Stomach (tissue), 19 donors: ENCODE results near the gene EHD2. TPM values are rescaled to one million over a fixed set of nuclear protein-coding genes. Genes with fewer than 3 reads are reported as not detected.
"Not testable (repeated sequence)": the region's sequence is repeated elsewhere in the genome, so short reads cannot be mapped to it uniquely, and the experiment has no call there.

ENCODE experiments used
- DNase-seq, 2 donors: peaks; one replicate each; pipeline versions ENCODE4 v3.0.0 to v3.0.0-alpha.2; 2013 to 2019
- H3K27ac ChIP-seq, 5 donors: fragments of 200-600 bp in 4 of 5; sonication (generic) in 4 of 5; one replicate each; pipeline ENCODE4 v1.5.1; 2013 to 2019; ENCODE audit warnings: mild to moderate bottlenecking in 1 of 5, moderate library complexity in 1 of 5
- H3K27me3 ChIP-seq, 3 donors: fragments of 200-600 bp; sonication (generic); one replicate each; pipeline ENCODE4 v1.5.1; 2017 to 2019; ENCODE audit warnings: mixed run types in 1 of 3
- H3K36me3 ChIP-seq, 4 donors: fragments of 200-600 bp; sonication (generic); 1 replicate in 3 of 4; 2 replicates in 1 of 4; pipeline ENCODE4 v1.5.1; 2016 to 2019
- H3K4me1 ChIP-seq, 4 donors: fragments of 200-600 bp; sonication (generic); one replicate each; pipeline ENCODE4 v1.5.1; 2016 to 2019
- H3K4me3 ChIP-seq, 4 donors: fragments of 200-600 bp; sonication (generic) in 3 of 4; one replicate each; pipeline ENCODE4 v1.5.1; 2016 to 2019; ENCODE audit warnings: mild to moderate bottlenecking in 1 of 4
- H3K9me3 ChIP-seq, 4 donors: fragments of 200-600 bp; sonication (generic); one replicate each; pipeline ENCODE4 v1.5.1; 2016 to 2019
- EP300 ChIP-seq: sonication (generic); formaldehyde crosslinking; IDR thresholded peaks from one replicate; pipeline ENCODE4 v1.6.1; 2017; ENCODE audit warnings: antibody characterized with exemption
- POLR2A ChIP-seq, 4 donors: fragments of 450-650 bp; IDR thresholded peaks; one replicate each; pipeline ENCODE4 v1.6.1; 2016; ENCODE audit warnings: antibody characterized with exemption in 4 of 4, control low read depth in 2 of 4, mild to moderate bottlenecking in 1 of 4, moderate library complexity in 1 of 4
- POLR2AphosphoS5 ChIP-seq, 3 donors: sonication (generic); formaldehyde crosslinking; IDR thresholded peaks; one replicate each; pipeline ENCODE4 v1.6.1; 2016; ENCODE audit warnings: antibody characterized with exemption in 3 of 3
- WGBS, 5 donors: extraction: QIAGEN DNeasy Blood & Tissue Kit in 3 of 5; methylation state at CpG; one replicate each; pipeline versions ENCODE4 v1.1.5 to v1.1.7; 2013 to 2018; 5-methylcytosine and 5-hydroxymethylcytosine counted together
- intact Hi-C: fragments of 100-400 bp; cut with DNase I; formaldehyde crosslinking; loops from one replicate; pipeline ENCODE4 v1.15.1; 2023; ENCODE audit warnings: low total_unique reads
- long read RNA-seq, 10 donors: transcript quantifications; one replicate each; lab custom pipeline, GENCODE V29; 2026
- polyA plus RNA-seq, 3 donors: library from polyadenylated mRNA; stranded (reverse); fragments of 200-250 nt; gene quantifications; one replicate each; pipeline ENCODE4 v1.2.3, GENCODE V29; 2013
- total RNA-seq, 5 donors: library from RNA; depleted of rRNA; stranded (reverse); fragments of >200 nt; gene quantifications; one replicate each; pipeline versions ENCODE4 v1.1.0 to v1.2.3, GENCODE V29; 2014 to 2016
- TF ChIP-seq, protein P1 (sequence below), 7 experiments: fragments of 450-650 bp in 4 of 7; fragments of 200-600 bp in 3 of 7; sonication (generic) in 3 of 7; IDR thresholded peaks; one replicate each; pipeline ENCODE4 v1.5.1; 2016 to 2019; ENCODE audit warnings: antibody characterized with exemption in 7 of 7, control low read depth in 2 of 7, mild to moderate bottlenecking in 1 of 7
- donor health status: healthy with polysubstance abuse.
- donor health status: Bipolar disorder and iron deficiency.
- donor health status: healthy.

The EHD2 gene, protein sequence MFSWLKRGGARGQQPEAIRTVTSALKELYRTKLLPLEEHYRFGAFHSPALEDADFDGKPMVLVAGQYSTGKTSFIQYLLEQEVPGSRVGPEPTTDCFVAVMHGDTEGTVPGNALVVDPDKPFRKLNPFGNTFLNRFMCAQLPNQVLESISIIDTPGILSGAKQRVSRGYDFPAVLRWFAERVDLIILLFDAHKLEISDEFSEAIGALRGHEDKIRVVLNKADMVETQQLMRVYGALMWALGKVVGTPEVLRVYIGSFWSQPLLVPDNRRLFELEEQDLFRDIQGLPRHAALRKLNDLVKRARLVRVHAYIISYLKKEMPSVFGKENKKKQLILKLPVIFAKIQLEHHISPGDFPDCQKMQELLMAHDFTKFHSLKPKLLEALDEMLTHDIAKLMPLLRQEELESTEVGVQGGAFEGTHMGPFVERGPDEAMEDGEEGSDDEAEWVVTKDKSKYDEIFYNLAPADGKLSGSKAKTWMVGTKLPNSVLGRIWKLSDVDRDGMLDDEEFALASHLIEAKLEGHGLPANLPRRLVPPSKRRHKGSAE
- 100 to 1,000 TPM in 1 of 5 donors, 10 to 100 TPM in 4; 24.5 to 334 (median 36.2) TPM for total RNA-seq
- polyA plus RNA-seq: 10 to 100 TPM; 38.6 to 45.1 (median 39.9) TPM
- long read RNA-seq, donor 1, transcript EHD2-201 (6 exons, 3,585 nt): major isoform, 13 of 101 reads
- long read RNA-seq, donor 1, partial matches to known transcripts: 87 of 101 reads
- long read RNA-seq, donor 1, other reads (novel, unspliced or antisense): 0 of 101 reads
- long read RNA-seq, donor 2, transcript EHD2-201 (6 exons, 3,585 nt): major isoform, 22 of 23 reads
- long read RNA-seq, donor 2, partial matches to known transcripts: 0 of 23 reads
- long read RNA-seq, donor 2, other reads (novel, unspliced or antisense): 0 of 23 reads
- long read RNA-seq, donor 3, transcript EHD2-201 (6 exons, 3,585 nt): major isoform, 7 of 7 reads
- long read RNA-seq, donor 3, partial matches to known transcripts: 0 of 7 reads
- long read RNA-seq, donor 3, other reads (novel, unspliced or antisense): 0 of 7 reads
- long read RNA-seq, donor 4: 0 reads
- long read RNA-seq, donor 5, transcript EHD2-201 (6 exons, 3,585 nt): major isoform, 21 of 33 reads
- long read RNA-seq, donor 5, partial matches to known transcripts: 12 of 33 reads
- long read RNA-seq, donor 5, other reads (novel, unspliced or antisense): 0 of 33 reads
- long read RNA-seq, donor 6, transcript EHD2-201 (6 exons, 3,585 nt): major isoform, 23 of 83 reads
- long read RNA-seq, donor 6, partial matches to known transcripts: 59 of 83 reads
- long read RNA-seq, donor 6, other reads (novel, unspliced or antisense): 0 of 83 reads
- long read RNA-seq, donor 7, transcript EHD2-201 (6 exons, 3,585 nt): major isoform, 24 of 31 reads
- long read RNA-seq, donor 7, partial matches to known transcripts: 7 of 31 reads
- long read RNA-seq, donor 7, other reads (novel, unspliced or antisense): 0 of 31 reads
- long read RNA-seq, donor 8, transcript EHD2-201 (6 exons, 3,585 nt): major isoform, 6 of 21 reads
- long read RNA-seq, donor 8, partial matches to known transcripts: 15 of 21 reads
- long read RNA-seq, donor 8, other reads (novel, unspliced or antisense): 0 of 21 reads
- long read RNA-seq, donor 9, transcript EHD2-201 (6 exons, 3,585 nt): major isoform, 6 of 6 reads
- long read RNA-seq, donor 9, partial matches to known transcripts: 0 of 6 reads
- long read RNA-seq, donor 9, other reads (novel, unspliced or antisense): 0 of 6 reads
- long read RNA-seq, donor 10, partial matches to known transcripts: 0 of 1 reads
- long read RNA-seq, donor 10, other reads (novel, unspliced or antisense): 0 of 1 reads

DNA sequence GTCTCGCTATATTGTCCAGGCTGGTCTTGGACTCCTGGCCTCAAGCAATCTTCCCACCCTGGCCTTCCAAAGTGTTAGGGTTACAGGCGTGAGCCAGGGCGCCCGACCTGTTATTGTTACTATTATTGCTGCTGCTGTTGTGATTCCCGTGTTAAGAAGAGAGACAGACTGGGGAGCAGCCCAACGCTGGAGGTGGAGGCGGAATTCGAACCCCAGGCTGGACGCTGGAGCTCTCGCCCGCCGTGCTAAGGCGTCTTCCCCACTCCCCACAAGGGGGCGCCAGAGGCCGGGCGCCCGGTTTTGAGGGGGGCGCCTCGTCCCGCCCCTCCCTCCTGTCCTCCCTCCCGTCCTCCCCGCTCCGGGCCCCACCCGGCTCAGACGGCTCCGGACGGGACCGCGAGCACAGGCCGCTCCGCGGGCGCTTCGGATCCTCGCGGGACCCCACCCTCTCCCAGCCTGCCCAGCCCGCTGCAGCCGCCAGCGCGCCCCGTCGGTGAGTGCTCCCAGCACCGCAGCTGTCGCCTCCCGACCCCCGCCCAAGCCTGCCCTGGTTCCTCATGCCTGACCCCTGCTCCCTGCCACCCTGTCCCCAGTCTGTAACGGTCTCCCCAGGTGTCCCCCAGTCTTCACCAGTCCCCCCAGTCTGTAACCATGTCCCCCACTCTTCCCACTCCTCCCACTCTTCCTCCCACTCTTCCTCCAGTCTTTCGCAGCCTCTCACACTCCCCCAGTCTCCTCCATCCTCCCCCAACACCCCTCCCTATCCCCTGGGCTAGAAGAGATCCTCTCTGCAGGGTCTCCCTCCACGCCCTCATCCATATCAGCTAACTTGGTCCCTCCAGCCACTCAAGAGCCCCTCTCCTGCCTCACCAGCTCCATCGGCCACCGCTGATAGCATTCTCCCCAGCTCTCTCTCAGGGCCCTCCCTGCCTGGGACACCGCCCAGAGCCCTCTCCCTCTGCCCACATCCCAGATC lies at the start of gene EHD2:
EHD2 (plus strand) TSS at position 377 of the 976 bp plus-strand sequence. CDS start 3,191 bp downstream, outside the sequence.
- peaks cover 9 to 16% (median 12%) of the 10 kb centered on the region in 4 donors for H3K36me3 ChIP-seq
- peak within 1 kb of the TSS; percentile 56 to 68 (median 61) for H3K4me3 ChIP-seq
- TF ChIP-seq, protein P1, sequence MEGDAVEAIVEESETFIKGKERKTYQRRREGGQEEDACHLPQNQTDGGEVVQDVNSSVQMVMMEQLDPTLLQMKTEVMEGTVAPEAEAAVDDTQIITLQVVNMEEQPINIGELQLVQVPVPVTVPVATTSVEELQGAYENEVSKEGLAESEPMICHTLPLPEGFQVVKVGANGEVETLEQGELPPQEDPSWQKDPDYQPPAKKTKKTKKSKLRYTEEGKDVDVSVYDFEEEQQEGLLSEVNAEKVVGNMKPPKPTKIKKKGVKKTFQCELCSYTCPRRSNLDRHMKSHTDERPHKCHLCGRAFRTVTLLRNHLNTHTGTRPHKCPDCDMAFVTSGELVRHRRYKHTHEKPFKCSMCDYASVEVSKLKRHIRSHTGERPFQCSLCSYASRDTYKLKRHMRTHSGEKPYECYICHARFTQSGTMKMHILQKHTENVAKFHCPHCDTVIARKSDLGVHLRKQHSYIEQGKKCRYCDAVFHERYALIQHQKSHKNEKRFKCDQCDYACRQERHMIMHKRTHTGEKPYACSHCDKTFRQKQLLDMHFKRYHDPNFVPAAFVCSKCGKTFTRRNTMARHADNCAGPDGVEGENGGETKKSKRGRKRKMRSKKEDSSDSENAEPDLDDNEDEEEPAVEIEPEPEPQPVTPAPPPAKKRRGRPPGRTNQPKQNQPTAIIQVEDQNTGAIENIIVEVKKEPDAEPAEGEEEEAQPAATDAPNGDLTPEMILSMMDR (IDR thresholded peaks at IDR 0.05): peak in 6 of 7 experiments; percentile 26 to 98 (median 86)
- peak; percentile 77 to 86 (median 78) for TF ChIP-seq POLR2AphosphoS5 (IDR thresholded peaks at IDR 0.05)
- TF ChIP-seq POLR2A (IDR thresholded peaks at IDR 0.05): no peak
- TF ChIP-seq EP300: no peak
- H3K4me1 ChIP-seq: peaks cover 18 to 54% (median 34%) of the 10 kb centered on the region in 4 donors
- WGBS, 5 donors: 6 to 11% (median 8%) methylated on average over 45 to 52 of the region's 52 CpGs
- peak within 1 kb of the TSS; percentile 78 to 91 (median 90) for H3K27ac ChIP-seq
- intact Hi-C loops: no loop called here
- H3K9me3 ChIP-seq: no peaks in the 10 kb centered on the region
- peak; percentile 59 to 88 for DNase-seq
- H3K27me3 ChIP-seq: peaks cover 0 to 28% (median 6%) of the 10 kb centered on the region in 3 donors

DNA sequence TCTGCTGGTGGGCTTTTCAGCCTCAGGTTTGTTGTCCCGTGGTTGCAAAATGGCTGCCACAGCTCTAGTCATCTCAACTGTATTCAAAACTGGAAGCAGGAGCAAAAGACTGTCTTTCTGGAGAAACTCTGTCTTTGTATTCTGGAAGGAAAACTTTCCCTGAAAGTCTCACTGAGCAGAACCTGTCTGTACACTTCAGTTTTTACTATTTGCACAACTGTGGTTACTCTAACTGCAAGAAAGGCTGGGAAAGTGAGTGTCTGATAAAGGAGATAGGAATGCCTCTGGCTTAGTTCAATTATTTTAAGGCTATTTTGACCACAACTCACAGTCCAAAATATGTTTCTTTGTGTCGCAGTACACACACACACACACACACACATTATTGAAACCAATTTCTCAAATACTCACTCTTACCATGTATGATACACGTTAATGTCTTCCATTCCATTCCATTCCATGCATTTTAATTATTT lies 49.7 kb upstream of the EHD2 start:
- DNase-seq: peak in 1 of 2 donors; percentile 62
- peaks cover 63 to 96% (median 90%) of the 10 kb centered on the region in 4 donors for H3K4me1 ChIP-seq
- 17 to 58% (median 30%) methylated on average over 3 of the region's 3 CpGs for WGBS, 5 donors
- H3K27ac ChIP-seq: peak overlapping the region; percentile 84 to 98 (median 95)
- intact Hi-C loops: no loop called here
- no peaks in the 10 kb centered on the region for H3K36me3 ChIP-seq
- no peaks in the 10 kb centered on the region for H3K27me3 ChIP-seq
- peak overlapping the region in 1 of 4 donors; percentile 16 for H3K4me3 ChIP-seq
- TF ChIP-seq POLR2AphosphoS5 (IDR thresholded peaks at IDR 0.05): no peak
- no peaks in the 10 kb centered on the region for H3K9me3 ChIP-seq

DNA sequence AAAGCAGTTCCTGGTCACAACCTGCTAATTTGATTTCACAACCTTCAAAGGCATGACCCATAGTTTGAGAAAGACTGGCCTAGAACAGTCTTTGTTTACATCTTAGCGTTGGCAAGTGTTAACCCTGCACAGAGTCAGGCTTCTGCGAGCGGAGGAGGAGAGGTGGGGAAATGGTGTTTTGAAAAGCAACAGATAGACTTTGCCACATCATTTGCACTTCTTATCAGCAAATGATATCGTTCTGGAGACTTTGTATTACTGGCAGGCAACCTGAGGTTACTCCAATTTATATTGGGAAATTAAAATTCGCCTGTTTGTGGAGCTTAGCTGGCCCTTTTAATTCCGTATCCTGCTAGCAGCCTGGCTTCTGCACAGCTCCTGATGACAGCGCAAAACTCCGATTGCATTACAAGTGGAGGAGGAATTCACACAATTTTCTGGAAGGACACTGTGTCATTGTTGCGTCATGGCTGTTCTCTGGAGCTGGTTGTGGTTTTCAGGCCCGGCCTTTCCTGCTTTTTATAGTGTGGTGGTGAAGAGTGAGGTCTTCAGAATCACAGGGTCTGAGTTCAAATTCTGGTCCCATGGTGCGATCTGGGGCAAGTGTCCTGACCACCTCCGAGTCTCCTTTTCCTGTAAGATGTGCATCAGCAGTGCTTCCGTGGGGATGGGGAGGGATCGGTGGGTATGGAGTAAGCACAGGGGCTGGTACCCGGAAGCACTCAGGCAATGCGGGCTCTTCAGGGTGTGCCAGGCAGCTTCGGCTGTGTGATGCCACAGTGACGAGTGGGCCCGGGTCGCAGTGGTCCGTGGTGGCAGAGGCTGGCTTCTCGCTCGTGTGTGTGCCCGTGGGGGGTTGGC lies 49.1 kb upstream of the EHD2 start:
- intact Hi-C loops: no loop called here

DNA sequence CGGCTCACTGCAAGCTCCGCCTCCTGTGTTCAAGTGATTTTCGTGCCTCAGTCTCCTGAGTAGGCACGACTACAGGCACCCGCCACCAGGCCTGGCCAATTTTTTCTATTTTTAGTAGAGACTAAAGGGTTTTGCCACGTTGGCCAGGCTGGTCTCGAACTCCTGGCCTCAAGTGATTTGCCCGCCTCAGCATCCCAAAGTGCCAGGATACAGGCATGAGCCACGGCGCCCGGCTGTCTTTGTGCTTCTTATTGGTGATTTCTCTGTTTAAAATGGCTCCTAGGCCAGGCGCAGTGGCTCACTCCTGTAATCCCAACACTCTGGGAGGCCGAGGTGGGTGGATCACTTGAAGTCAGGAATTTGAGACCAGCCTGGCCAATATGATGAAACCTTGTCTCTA lies 44.7 kb upstream of the EHD2 start:
- DNase-seq, intact Hi-C loops, H3K27me3 ChIP-seq, H3K27ac ChIP-seq, H3K4me3 ChIP-seq, H3K9me3 ChIP-seq: not testable (repeated sequence)
- Histone ChIP-seq H3K36me3 (peaks cover 10 to 26% (median 19%) of the 10 kb centered on the region in 4 donors), H3K4me1 (peaks cover 30 to 52% (median 44%) of the 10 kb centered on the region in 4 donors)
- WGBS, 5 donors: 88 to 94% (median 92%) methylated on average over 13 of the region's 13 CpGs

More for the DNA sequence above, 49.1 kb upstream of the EHD2 start:
- TF ChIP-seq, protein P1 (IDR thresholded peaks at IDR 0.05): no peak
- peak; percentile 69 to 87 (median 73) for TF ChIP-seq POLR2AphosphoS5 (IDR thresholded peaks at IDR 0.05)
- peak; percentile 90 for TF ChIP-seq EP300
- Histone ChIP-seq H3K36me3 (no peaks in the 10 kb centered on the region), H3K9me3 (no peaks in the 10 kb centered on the region), H3K4me3 (no peak overlapping the region), H3K4me1 (peaks cover 57 to 94% (median 85%) of the 10 kb centered on the region in 4 donors), H3K27ac (peak overlapping the region; percentile 92 to 98 (median 95)), H3K27me3 (no peaks in the 10 kb centered on the region)
- 32 to 59% (median 46%) methylated on average over 15 to 24 of the region's 24 CpGs for WGBS, 5 donors
- DNase-seq: peak; percentile 74 to 87
